Motor neuron (in vitro differentiated cells): ENCODE data around the gene VPS39. TPM values are rescaled to one million over a fixed set of nuclear protein-coding genes. Genes with fewer than 3 reads are reported as not detected.
A peak's percentile ranks its signal among the peaks of the same experiment; 100 is the strongest.

Source experiments
- ATAC-seq, 8 experiments: fragments of 200-7000 bp; cut with Tn5 transposase; replicated peaks in 6 of 8; 2 replicates each; pipeline ENCODE4 v1.8.0; 2021; ENCODE audit warnings: mild to moderate bottlenecking in 8 of 8, moderate library complexity in 8 of 8
- H3K27ac ChIP-seq, 2 donors: fragments of 250-450 bp; sonication (Bioruptor Pico); 2 replicates each; pipeline ENCODE4 v1.9.0; 2021; ENCODE audit warnings: antibody characterized with exemption in 2 of 2, mild to moderate bottlenecking in 2 of 2, moderate library complexity in 1 of 2
- H3K4me1 ChIP-seq, 2 donors: fragments of 250-450 bp; sonication (Bioruptor Pico); replicated peaks in 1 of 2; 2 replicates each; pipeline ENCODE4 v1.6.1; 2021; ENCODE audit warnings: antibody characterized with exemption in 2 of 2, mild to moderate bottlenecking in 2 of 2, moderate library complexity in 1 of 2
- H3K4me3 ChIP-seq, 5 donors: fragments of 250-450 bp; sonication (Bioruptor Pico); 2 replicates each; pipeline ENCODE4 v1.9.0; 2021; ENCODE audit warnings: antibody characterized with exemption in 5 of 5, mild to moderate bottlenecking in 5 of 5, moderate library complexity in 4 of 5
- WGBS, 10 experiments: fragments of 450-650 bp; shearing (Covaris generic); methylation state at CpG; one replicate each; pipeline ENCODE4 v1.0.0; 2022; 5-methylcytosine and 5-hydroxymethylcytosine counted together
- in situ Hi-C, 9 experiments: fragments of 400-800 bp; cut with MboI; loops; one replicate each; pipeline ENCODE4 v1.15.0; 2021; ENCODE audit warnings: low sequenced_read_pairs in 9 of 9, low pct_unique_long_range_greater_than_20kb in 2 of 9; ENCODE audit not compliant: unreplicated experiment in 9 of 9
- total RNA-seq, 8 experiments: library from RNA; unstranded; fragments of 300-600 nt; gene quantifications; 2 replicates each; pipeline versions ENCODE4 v1.2.3 to v1.2.4, GENCODE V29; 2022

Gene VPS39
- total RNA-seq, 8 experiments from 2014 or later: 31.6 to 85.4 (median 46.4) TPM

DNA sequence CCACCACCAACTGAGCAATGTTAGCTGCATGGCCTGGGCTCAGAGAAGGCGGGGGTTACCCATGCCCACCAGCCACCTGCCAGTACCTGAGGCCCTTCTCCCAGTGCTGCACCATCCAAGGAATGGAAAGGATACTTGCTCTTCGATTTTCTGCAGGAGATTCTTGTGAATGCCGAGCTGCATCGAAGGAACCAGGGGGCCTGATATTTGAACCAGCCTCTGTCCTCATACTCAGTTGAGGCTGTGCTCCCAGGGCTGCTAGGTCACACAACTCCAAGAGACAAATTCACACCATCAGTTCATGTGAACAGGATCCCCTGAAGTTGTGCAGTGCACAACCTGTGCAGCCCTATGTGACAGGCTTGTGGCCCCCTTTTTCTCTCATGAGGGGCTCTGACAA is 69.7 kb downstream of the VPS39 start:
- H3K27ac ChIP-seq: no peak overlapping the region
- in situ Hi-C loops: loop anchor here in 4 of 9 experiments (5.0 to 25.0 kb wide), 4 partner anchors 54 to 151 kb away; no protein-coding TSS in a partner anchor
- no peak overlapping the region for H3K4me3 ChIP-seq
- H3K4me1 ChIP-seq: no peaks in the 10 kb centered on the region
- 33 to 90% methylated on average over 1 to 2 of the region's 4 CpGs; no CpG with 5 or more reads in 8 of the 10 experiments for WGBS, 10 experiments
- ATAC-seq: no peak

DNA sequence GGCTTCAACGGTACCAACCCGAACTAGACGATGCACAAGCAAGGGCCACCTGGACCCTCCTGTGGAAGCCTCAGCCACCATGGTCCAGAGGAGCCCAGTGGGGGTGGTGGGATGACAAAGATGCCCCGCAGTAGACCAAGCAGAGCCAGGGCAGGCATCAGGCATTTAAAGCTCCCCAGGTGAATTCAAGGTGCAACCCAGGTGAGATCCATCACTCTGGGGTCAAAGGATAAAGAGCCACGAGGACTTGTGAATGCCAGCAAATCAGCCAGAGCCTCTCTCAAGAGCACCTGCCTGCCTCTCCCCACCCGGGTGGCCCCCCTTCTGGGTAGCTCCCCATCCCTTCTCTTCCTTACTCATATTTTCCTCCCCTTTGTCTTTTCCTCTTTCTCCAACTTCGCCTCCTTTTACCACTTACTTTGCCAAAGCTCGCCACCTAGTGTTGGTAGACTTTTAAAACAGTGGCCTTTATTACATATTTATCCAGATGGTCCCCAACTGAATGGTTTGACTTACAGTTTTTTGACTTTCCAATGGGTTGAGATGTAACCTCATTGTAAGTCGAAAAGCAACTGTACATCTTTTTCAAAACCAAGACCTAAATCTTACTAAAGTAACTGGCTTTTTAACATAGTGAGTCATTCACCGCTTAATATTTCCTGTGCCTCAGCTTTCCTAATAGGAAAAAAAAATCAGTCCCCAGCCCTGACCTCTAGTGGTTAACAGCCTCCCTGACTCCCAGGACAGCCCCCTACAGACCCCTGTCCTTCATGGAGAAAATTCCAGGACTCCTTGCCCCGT is 70.4 kb downstream of the VPS39 start:
- Histone ChIP-seq H3K4me1 (no peaks in the 10 kb centered on the region), H3K27ac (no peak overlapping the region), H3K4me3 (no peak overlapping the region)
- in situ Hi-C loops: loop anchor here in 4 of 9 experiments (5.0 to 25.0 kb wide), 4 partner anchors 53 to 150 kb away; no protein-coding TSS in a partner anchor
- peak in 5 of 8 experiments; percentile 7 to 48 (median 29) for ATAC-seq
- WGBS, 10 experiments: 0 to 67% (median 32%) methylated on average over 1 to 8 of the region's 11 CpGs; no CpG with 5 or more reads in 1 of the 10 experiments

DNA sequence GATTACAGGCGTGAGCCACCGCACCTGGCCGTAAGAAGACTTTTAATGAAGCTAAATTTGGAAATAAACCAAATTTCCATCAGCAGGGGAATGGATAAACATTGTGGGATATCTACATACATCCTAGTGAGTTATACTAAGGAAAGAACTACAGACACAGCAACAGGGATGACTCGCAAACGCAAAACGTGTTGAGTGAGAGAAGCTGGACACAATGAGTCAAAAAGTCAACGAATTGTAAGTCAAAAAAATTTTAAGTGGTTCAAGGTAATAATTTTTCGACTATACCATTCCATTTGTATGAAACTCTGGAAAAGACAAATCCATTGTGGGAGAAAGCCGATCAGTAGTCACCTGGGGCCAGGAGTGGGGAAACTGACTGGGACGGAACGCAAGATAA is 71.6 kb downstream of the VPS39 start:
- in situ Hi-C loops: loop anchor here in 4 of 9 experiments (5.0 to 25.0 kb wide), 4 partner anchors 52 to 149 kb away; no protein-coding TSS in a partner anchor
- Histone ChIP-seq H3K4me1 (no peaks in the 10 kb centered on the region), H3K4me3 (no peak overlapping the region), H3K27ac (no peak overlapping the region)
- no peak for ATAC-seq
- WGBS, 10 experiments: 61 to 100% (median 82%) methylated on average over 2 to 11 of the region's 11 CpGs; no CpG with 5 or more reads in 1 of the 10 experiments

DNA sequence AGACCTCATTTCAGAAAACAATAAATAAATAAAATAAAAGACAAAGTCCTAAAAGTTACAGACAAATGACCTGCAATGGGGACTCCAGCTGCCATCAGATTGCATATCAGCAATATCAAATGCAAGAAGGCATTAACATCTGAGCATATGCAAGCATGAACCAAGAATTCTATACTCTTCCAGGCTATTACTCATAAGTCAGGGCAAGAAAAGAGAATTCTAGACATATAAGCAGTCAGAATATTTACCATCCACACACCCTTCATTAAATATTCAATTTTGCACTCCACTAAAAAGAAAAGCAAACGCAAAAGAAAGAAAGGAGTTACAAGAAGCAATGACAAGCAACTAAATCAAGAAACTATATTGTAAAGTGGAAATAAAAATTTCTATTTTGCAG is 72.8 kb downstream of the VPS39 start:
- H3K4me1 ChIP-seq: no peaks in the 10 kb centered on the region
- 0 to 100% (median 38%) methylated on average over 1 of the region's 1 CpG; no CpG with 5 or more reads in 2 of the 10 experiments for WGBS, 10 experiments
- no peak overlapping the region for H3K27ac ChIP-seq
- H3K4me3 ChIP-seq: no peak overlapping the region
- peak in 3 of 8 experiments; percentile 77 to 85 (median 78) for ATAC-seq
- in situ Hi-C loops: loop anchor here in 4 of 9 experiments (5.0 to 25.0 kb wide), 4 partner anchors 51 to 148 kb away; no protein-coding TSS in a partner anchor

DNA sequence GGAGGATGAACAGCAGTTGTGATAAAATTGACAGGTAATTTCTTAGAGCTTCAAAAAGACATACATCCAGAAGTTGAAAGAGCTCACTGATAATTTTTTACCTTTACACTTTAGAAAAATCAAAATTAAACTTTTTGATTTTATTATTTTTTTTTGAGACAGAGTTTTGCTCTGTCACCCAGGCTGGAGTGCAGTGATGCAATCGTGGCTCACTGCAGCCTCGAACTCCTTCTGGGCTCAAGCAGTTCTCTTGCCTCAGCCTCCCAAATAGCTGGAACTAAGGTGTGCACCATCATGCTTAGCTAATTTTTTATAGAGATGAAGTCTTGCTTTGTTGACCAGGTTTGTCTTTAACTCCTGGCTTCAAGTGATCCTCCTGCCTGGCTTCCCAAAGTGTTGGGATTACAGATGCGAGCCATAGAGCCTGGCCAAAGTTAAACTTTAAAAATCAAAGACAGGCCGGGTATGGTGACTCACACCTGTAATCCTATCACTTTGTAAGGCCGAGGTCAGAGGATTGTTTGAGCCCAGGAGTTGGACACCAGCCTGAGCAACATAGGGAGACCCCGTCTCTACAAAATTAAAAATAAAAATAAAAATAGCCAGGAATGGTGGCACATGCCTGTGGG is 73.4 kb downstream of the VPS39 start:
- Histone ChIP-seq H3K27ac (no peak overlapping the region), H3K4me1 (no peaks in the 10 kb centered on the region), H3K4me3 (no peak overlapping the region)
- WGBS, 10 experiments: 52 to 87% (median 72%) methylated on average over 2 to 6 of the region's 6 CpGs; no CpG with 5 or more reads in 3 of the 10 experiments
- in situ Hi-C loops: loop anchor here in 4 of 9 experiments (5.0 to 25.0 kb wide), 4 partner anchors 50 to 147 kb away; no protein-coding TSS in a partner anchor
- no peak for ATAC-seq

- WGBS, 10 experiments: 60 to 100% (median 82%) methylated on average over 2 to 11 of the region's 11 CpGs
- peak in 4 of 8 experiments; percentile 9 to 63 (median 36) for ATAC-seq
- H3K4me1 ChIP-seq: no peaks in the 10 kb centered on the region
- in situ Hi-C loops: loop anchor here in 4 of 9 experiments (10.0 to 25.0 kb wide), 3 partner anchors 49 to 147 kb away; no protein-coding TSS in a partner anchor
- no peak overlapping the region for H3K27ac ChIP-seq
- H3K4me3 ChIP-seq: no peak overlapping the region
Observed at GRCh38 chr15:42133886-42134502, 74.1 kb downstream of the VPS39 start.

GRCh38 chr15:42133356-42133755 is 74.7 kb downstream of the VPS39 start:
- Histone ChIP-seq H3K27ac (no peak overlapping the region), H3K4me1 (no peaks in the 10 kb centered on the region), H3K4me3 (no peak overlapping the region)
- ATAC-seq: no peak
- in situ Hi-C loops: loop anchor here in 4 of 9 experiments (10.0 to 25.0 kb wide), 3 partner anchors 49 to 146 kb away; no protein-coding TSS in a partner anchor
- 60 to 100% (median 87%) methylated on average over 1 to 4 of the region's 4 CpGs; no CpG with 5 or more reads in 1 of the 10 experiments for WGBS, 10 experiments

DNA sequence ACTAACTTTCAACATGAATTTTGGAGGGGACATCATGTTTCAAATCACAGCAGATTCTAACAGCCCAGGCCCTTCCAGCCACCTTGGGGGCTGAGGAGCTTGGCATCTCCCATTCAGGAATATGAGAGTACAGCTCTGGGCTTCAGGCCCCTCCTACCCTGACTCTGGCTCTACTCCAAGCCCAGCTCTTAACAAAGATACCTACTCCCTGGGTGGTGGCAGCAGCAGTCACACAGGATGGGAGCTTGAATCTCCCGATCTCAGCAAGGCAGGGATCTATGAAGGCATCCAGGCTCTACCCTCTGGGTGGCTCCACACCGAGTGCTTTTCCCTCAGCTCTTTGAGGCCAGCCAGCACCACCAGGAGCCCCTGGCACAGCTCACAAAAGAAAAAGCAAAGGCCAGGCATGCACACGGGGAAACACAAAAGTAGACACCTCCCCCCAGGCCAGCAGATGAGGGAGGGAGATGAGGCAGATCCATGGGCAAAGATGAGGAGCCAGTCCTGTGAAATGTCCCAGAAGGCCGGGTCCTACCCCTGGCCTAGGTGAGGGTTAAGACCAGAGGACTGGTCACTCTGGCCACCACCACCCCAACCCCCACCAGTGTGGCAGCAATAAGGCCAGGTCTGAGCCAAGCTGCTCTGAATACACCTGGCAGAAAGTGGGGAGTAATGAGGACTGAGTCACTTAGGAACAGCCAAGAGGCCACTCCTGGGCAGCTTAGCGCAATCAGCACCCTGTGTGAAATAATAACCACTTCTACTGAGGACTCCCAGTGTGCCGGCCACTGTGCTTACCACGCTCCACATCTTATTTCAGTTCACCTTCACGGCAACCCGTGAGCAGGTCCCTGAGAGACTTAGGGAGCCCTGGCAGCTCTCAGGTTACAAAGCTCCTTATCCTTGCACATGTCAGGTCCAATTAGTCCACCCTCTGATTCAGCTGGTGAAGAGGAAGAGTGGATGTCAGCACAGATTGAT is 76.0 kb downstream of the VPS39 start:
- in situ Hi-C loops: loop anchor here in 4 of 9 experiments (10.0 to 25.0 kb wide), 3 partner anchors 47 to 145 kb away; no protein-coding TSS in a partner anchor
- WGBS, 10 experiments: 17 to 80% (median 60%) methylated on average over 1 to 7 of the region's 9 CpGs; no CpG with 5 or more reads in 3 of the 10 experiments
- no peak overlapping the region for H3K27ac ChIP-seq
- no peak overlapping the region for H3K4me3 ChIP-seq
- H3K4me1 ChIP-seq: no peaks in the 10 kb centered on the region
- peak in 4 of 8 experiments; percentile 18 to 67 (median 37) for ATAC-seq

- Histone ChIP-seq H3K27ac (no peak overlapping the region), H3K4me1 (no peaks in the 10 kb centered on the region), H3K4me3 (no peak overlapping the region)
- no peak for ATAC-seq
- in situ Hi-C loops: loop anchor here in 4 of 9 experiments (10.0 to 25.0 kb wide), 3 partner anchors 46 to 144 kb away; no protein-coding TSS in a partner anchor
- WGBS, 10 experiments: 67% methylated on average over 1 of the region's 1 CpG; no CpG with 5 or more reads in 9 of the 10 experiments
Observed at GRCh38 chr15:42131006-42131405, 77.1 kb downstream of the VPS39 start.

DNA sequence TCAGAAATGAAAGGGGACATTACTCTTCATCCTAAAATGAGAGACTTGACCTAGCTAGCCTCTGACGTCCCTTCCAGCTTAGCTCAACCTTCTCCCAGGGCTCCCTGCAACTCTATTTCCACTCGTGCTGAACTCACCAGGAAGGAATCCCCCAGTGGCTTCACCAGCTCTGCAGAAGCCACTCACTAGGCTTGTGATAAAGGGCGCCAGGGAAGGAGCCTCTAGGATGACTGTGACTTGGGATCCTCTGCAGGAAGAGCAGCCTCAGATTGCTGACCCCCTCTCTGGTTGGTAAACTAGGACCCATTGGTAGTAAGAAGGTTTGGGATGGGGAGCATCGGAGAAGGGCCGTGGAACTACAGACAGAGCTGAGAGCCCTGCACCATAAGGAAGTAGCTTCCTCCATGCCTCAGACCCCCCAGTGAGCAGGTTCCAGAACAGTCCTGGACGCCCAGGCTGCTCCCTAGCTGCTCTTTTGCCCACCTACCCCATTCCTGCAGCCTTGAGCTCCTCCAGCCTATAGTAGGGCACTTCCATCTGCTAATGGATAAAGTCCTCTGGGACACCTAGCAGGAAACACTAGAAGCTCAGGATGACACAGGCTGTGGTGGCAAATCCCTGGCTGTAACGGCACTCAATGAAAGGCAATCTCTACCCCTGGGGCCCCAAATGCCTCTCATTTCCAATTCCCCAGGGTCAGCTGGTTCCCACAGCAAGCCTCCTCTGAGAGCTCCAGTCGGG is 77.7 kb downstream of the VPS39 start:
- Histone ChIP-seq H3K4me1 (no peaks in the 10 kb centered on the region), H3K4me3 (no peak overlapping the region), H3K27ac (no peak overlapping the region)
- 20 to 58% (median 42%) methylated on average over 1 to 6 of the region's 8 CpGs; no CpG with 5 or more reads in 2 of the 10 experiments for WGBS, 10 experiments
- in situ Hi-C loops: loop anchor here in 4 of 9 experiments (10.0 to 25.0 kb wide), 3 partner anchors 46 to 143 kb away; no protein-coding TSS in a partner anchor
- ATAC-seq: no peak

DNA sequence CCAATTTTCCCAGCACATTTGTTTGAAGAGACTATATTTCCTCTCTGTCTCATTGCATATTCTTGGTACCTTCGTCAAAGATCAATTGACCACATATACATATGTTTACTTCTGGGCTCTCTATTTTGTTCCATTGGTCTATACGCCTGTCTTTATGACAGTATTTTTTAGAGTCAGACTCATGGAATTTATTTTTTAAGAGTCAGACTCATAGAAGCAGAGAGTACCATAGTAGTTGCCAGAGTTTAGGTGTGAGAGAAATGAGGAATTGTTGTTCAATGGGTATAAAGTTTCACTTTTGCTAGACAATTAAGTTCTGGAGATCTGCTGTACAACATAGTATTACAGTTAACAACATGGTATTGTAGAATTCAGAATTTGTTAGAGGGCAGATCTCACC is 78.7 kb downstream of the VPS39 start:
- H3K27ac ChIP-seq: no peak overlapping the region

More for the DNA sequence above, 78.7 kb downstream of the VPS39 start:
- ATAC-seq: no peak
- H3K4me1 ChIP-seq: no peaks in the 10 kb centered on the region
- 38 to 83% (median 56%) methylated on average over 1 to 2 of the region's 2 CpGs for WGBS, 10 experiments
- in situ Hi-C loops: loop anchor here in 2 of 9 experiments (25.0 kb wide), 1 partner anchor 142 kb away; no protein-coding TSS in a partner anchor
- H3K4me3 ChIP-seq: no peak overlapping the region
